NCI-H2029 (cell line): ENCODE data around the gene ZDHHC11.
"Not testable (repeated sequence)": the region's sequence is repeated elsewhere in the genome, so short reads cannot be mapped to it uniquely, and the experiment has no call there.

Source experiments
- DNase-seq: peaks from one replicate; lab custom pipeline; 2025; lab: John Stamatoyannopoulos, UW

The ZDHHC11 gene

DNA sequence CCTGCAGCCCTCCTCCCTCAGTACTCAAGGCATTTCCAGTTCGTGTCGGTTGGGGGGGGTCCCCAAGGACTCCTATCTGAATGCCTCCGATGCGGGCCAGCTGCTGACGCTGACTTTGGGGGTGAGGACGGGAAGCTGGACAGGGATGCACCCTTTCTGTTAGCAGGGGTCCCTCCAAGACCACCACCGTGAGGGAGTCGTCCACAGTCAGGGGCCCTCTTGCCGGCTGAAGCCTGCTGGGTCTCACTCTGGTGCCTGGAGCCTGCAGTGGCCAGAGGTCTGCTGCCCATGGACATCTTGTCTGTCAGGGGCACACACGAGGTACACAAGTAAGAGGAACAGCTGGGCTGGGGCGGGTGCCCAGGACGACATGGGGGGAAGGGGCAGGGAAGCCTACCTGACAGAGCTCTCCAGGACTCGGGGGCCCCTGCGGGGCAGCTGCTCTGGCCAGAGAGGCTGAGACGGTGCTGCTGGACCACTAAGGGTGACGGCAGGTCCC is 9.1 kb upstream of the ZDHHC11 start:
- DNase-seq: no peak

DNA sequence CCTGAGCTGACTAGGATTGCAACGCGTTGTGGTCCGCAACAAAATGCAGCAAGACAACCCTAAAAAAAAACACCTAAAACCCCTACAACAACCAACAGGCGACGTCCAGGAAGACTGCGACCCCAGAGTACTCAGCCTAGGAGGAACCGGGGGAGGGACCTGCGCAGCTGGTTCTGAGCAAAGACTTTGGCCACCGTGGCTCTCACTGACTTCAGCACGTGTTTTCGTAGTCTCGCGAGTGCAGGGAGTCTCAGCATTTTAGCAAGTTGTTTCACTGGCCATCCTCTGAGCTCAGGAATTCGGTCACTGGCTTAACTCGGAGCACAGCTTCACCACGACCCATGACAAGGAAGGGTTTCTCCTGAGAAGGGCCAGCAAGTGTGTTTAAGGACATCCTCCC is 8.6 kb upstream of the ZDHHC11 start:
- DNase-seq: no peak

DNA sequence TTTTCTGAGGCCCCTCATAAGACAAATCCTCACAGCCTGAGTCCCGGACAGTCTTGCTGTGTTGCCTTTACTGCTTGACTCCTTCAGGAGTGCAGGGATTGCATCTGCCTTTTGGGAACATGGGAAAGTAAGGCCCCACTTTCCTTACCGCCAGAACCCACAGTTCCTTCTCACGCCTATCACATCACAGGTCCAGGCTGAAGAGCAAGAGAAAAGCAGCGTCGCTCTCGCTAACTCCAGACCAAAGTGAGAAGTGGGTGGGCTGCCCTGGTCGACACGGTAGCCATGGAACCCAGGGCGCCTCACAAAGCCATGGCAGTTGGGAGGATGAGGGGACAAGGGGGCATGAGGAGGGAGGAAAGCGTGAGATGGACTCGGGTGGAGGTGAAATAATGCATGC is 7.9 kb upstream of the ZDHHC11 start:
- DNase-seq: no peak

DNA sequence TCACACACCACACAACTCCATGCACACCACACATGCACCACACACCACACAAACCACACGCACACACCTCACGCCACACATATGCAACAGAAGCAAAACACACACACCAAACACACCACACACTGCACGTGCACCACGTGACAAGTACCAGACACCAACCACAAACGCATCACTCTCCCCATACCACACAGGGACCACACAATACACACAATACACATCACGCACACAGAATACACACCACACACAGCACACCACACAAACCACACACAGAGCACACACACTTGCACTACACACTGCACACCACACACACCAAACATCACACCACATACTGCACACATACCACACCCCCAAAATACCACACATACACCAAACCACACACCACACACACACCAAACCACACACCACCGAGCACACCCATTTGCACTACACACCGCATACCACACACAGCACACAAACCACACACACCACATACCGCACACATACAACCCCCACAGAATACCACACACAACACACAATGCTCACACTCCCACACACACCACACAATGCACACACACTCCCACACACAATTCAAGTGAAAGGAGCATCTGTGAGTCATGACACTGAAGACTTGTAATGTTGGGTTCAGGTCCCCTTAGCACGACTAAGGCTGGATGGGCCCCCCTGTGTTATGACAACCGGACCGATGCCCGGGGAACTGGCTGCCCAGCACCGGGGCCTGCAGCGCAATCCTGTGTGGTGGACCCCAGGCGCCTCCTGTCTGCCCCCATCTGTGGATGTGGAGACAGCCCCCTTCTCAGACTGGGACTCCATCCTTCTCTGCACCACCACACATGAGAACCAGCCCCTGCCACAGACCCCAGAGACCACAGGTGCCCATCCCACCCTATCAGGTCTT is 6.0 kb upstream of the ZDHHC11 start:
- no peak for DNase-seq

DNA sequence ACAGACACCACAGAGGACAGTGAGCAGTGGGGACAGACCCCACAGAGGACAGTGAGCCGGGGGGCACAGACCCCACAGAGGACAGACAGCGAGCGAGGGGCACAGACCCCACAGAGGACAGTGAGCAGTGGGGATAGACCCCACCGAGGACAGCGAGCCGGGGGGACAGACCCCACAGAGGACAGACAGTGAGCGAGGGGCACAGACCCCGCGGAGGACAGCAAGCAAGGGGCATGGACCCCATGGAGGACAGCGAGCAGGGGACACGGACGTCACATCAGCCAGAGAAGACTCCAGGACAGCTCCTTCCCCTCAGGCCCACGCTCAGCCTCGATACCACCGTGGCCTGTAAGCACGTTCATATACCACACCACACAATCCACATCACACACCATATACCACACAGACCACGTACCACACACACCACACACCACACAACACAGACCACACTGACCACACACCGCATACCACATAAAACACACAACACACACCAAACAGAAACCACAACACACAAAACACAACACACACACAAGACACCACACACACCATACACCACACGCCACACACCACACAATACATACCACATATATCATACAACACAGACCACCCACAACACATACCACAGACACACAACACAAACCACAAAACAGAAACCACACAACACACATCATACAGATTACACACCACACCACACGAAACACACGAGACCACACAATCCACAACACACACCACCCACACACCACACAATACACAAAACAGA is 5.2 kb upstream of the ZDHHC11 start:
- DNase-seq: no peak

DNA sequence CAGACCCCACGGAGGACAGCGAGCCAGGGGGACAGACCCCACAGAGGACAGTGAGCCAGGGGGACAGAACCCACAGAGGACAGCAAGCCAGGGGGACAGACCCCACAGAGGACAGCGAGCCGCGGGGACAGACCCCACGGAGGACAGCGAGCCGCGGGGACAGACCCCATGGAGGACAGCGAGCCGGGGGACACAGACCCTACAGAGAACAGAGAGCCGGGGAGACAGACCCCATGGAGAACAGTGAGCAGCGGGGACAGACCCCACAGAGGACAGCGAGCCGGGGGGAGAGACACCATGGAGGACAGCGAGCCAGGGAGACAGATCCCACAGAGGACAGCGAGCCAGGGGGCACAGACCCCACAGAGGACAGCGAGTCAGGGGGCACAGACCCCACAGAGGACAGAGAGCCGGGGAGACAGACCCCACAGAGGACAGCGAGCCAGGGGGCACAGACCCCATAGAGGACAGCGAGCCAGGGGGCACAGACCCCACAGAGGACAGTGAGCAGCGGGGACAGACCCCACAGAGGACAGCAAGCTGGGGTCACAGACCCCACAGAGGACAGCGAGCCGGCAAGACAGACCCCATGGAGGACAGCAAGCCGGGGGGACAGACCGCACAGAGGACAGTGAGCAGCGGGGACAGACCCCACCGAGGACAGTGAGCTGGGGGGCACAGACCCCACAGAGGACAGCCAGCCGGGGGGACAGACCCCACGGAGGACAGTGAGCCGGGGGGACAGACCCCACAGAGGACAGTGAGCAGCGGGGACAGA is 4.4 kb upstream of the ZDHHC11 start:
- DNase-seq: no peak

DNA sequence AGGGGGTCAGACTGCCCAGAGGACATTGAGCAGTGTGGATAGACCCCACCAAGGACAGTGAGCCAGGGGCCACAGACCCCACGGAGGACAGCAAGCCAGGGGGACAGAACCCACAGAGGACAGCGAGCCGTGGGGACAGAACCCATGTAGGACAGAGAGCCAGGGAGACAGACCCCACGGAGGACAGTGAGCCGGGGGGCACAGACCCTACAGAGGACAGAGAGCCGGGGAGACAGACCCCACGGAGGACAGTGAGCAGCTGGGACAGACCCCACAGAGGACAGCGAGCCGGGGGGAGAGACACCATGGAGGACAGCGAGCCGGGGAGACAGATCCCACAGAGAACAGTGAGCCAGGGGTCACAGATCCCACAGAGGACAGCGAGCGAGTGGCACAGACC is 3.4 kb upstream of the ZDHHC11 start:
- DNase-seq: no peak

DNA sequence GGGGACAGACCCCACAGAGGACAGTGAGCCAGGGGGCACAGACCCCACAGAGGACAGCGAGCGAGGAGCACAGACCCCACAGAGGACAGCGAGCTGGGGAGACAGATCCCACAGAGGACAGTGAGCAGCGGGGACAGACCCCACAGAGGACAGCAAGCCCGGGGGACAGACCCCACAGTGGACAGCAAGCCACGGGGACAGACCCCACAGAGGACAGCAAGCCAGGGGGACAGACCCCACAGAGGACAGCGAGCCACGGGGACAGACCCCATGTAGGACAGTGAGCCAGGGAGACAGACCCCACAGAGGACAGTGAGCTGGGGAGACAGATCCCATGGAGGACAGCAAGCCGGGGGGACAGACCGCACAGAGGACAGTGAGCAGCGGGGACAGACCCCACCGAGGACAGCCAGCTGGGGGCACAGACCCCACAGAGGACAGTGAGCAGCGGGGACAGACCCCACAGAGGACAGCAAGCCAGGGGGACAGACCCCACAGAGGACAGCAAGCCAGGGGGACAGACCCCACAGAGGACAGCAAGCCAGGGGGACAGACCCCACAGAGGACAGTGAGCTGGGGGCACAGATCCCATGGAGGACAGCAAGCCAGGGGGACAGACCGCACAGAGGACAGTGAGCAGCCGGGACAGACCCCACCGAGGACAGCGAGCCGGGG is 2.8 kb upstream of the ZDHHC11 start:
- not testable (repeated sequence) for DNase-seq

DNA sequence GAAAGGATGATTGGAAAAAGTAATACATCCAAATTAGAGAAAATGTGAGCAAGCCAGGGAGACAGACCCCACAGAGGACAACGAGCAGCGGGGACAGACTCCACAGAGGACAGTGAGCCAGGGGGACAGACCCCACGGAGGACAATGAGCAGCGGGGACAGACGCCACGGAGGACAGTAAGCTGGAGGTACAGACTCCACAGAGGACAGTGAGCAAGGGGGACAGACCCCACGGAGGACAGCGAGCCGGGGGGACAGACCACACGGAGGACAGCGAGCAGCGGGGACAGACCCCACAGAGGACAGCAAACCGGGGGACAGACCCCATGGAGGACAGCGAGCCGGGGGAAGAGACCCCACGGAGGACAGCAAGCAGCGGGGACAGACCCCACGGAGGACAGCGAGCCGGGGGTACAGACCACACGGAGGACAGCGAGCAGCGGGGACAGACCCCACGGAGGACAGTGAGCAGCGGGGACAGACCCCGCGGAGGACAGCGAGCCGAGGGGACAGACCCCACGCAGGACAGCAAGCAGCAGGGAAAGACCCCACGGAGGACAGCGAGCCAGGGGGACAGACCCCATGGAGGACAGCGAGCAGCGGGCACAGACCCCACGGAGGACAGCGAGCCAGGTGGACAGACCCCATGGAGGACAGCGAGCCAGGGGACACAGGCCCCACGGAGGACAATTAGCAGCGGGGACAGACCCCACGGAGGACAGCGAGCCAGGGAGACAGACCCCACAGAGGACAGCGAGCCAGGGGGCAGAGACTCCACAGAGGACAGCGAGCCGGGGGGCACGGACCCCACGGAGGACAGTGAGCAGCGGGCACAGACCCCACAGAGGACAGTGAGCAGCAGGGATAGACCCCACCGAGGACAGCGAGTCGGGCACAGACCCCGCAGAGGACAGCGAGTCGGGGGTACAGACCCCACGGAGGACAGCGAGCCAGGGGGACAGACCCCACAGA is 1.9 kb upstream of the ZDHHC11 start:
- no peak for DNase-seq

DNA sequence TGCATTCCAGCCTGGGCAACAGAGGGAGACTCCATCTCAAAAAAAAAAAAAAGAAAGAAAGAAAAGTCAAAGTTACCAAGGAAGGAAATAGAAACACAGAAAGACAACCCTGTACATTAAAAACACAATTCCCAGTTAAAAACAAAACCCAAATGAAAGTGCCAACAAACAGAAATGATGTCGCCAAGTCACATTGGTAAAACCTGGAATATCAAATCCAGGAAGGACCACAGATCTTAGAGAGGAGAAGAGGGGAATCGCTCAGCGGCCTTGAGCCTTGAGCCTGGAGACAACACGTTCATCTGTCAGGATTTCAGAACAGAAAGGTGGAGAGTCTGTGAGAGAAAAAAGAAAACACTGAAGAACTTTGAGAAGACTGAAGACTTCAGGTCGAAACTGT is 1.2 kb upstream of the ZDHHC11 start:
- no peak for DNase-seq

DNA sequence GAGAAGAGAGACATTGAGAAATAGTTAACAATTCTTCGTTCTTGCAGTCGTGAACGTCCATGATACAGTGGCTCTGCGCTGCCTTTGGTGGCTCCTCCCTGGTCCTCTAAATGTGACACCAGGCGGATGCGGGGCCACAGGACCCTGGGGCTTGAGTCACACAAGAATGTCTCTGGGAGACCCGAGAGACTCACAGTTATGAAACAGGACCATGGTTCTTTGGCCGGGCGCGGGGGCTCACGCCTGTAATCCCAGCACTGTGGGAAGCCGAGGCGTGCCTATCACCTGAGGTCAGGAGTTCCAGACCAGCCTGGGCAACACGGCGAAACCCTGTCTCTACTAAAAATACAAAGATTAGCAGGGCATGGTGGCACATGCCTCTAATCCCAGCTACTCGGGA is 767 bp upstream of the ZDHHC11 start:
- DNase-seq: no peak

DNA sequence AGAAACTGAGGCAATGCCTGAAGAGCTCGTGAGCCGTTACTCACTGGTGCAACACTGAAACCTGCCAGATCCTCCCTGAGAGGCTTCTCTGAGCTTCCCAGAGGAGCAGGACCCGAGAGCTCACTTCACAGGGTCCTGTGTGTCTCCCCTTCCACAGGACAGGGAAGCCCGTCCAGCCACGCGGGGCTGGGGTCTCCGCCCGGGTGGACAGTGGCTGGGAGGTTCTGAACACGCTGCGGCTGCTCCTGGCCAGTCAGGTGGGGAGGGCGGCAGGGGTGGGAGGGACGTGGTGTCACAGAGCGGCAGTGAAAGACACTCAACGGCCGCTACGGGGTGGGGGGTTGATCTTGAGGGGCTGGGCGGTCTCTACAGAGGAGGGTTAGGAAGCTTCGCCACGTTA is 290 bp upstream of the ZDHHC11 start:
- DNase-seq: no peak

DNA sequence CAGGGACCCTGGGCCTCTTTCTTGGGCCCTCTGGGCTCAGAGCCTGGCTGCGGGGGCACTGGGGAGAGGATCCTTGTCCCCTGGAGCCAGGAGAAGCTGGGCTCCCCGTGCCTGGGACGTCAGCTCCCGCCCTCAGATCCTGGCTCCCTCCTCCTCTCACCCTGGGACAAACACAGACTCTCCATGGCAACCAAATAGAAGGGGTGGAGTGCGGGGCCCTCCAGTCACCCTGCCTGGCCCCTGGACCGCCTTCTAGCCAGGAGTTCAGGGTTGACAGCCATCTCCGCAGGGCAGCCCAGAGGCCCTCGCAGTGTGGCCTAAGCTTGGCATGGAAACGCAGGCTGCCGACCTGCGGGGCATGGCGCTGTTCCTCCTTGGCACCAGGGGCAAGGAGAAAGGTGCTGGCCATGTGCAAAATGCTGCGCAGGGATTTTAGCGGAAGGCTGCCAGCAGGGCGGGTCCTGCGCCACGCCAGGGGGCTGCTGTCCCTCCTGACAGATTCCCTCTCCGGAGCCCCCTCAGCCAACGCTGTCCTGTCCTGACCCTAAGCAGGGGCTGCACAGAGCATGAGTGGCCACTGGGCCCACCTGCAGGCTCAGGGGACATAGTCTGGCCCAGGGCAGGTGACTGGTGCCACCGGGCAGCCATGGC is 1.0 kb downstream of the ZDHHC11 start:
- no peak for DNase-seq

DNA sequence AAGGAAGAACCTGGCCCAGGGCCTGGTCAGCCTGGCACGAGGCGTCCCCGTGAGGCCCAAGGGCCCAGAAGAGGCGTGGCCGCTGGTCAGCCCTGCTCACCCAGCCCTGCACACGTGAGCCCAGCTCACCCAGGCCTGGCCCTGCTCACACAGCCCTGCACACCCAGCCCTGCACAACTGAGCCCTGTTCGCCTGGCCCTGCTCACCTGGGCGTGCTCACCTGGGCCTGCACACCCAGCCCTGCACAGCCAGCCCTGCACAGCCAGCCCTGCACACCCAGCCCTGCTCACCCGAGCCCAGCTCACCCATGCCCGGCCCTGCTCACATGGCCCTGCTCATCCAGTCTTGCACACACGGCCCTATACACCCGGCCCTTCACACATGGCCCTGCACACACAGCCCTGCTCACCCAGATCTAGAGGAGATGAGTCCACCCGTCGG is 2.1 kb downstream of the ZDHHC11 start:
- no peak for DNase-seq

DNA sequence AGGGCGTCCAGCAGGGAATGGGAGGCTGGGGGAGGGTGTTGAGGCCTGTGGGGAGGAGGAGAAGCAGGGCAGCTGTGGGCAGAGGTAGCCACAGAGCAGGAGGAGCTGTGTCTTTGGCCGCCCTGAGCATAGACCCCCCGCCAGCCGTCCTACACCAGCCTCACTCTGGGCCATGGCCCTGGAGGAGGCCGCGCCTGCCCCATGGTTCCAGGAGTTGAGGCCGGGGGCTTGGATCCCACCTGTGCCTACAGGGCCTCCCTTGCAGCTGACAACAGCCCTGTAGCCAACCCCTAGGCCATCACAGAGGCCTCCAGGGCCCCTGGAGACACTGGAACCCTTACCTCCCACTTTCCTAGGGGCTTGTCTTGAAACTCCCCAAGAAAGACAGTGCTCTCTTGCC is 3.0 kb downstream of the ZDHHC11 start:
- DNase-seq: not testable (repeated sequence)

DNA sequence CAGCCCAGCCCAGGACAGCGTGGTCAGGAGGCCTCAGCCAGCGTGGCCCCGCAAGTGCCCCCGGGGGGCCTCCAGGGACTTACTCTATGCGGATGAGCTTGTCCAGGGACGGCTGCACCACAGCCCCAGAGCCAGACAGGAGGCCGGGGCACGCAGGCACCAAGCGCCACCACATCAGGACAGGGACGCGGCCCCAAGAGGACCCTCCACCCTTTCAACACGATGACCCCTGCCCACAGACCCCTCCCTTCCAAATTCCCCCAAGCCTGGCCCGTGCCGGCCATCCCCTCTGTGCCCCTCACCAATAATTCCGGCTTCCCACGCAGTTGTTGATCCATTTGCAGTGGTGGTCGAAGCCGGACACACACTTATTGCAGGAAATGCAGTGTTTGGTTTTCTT is 3.6 kb downstream of the ZDHHC11 start:
- DNase-seq: not testable (repeated sequence)

DNA sequence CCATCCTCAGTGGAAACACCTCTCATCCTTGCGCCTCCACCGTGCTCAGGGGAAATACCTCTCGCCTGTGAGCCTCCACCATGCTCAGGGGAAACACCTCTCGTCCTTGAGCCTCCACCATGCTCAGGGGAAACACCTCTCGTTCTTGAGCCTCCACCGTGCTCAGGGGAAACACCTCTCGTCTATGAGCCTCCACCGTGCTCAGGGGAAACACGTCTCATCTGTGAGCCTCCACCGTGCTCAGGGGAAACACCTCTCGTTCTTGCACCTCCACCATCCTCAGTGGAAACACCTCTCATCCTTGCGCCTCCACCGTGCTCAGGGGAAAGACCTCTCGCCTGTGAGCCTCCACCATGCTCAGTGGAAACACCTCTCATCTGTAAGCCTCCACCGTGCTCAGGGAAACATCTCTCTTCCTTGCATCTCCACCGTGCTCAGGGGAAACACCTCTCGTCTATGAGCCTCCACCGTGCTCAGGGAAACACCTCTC is 4.1 kb downstream of the ZDHHC11 start:
- DNase-seq: not testable (repeated sequence)

DNA sequence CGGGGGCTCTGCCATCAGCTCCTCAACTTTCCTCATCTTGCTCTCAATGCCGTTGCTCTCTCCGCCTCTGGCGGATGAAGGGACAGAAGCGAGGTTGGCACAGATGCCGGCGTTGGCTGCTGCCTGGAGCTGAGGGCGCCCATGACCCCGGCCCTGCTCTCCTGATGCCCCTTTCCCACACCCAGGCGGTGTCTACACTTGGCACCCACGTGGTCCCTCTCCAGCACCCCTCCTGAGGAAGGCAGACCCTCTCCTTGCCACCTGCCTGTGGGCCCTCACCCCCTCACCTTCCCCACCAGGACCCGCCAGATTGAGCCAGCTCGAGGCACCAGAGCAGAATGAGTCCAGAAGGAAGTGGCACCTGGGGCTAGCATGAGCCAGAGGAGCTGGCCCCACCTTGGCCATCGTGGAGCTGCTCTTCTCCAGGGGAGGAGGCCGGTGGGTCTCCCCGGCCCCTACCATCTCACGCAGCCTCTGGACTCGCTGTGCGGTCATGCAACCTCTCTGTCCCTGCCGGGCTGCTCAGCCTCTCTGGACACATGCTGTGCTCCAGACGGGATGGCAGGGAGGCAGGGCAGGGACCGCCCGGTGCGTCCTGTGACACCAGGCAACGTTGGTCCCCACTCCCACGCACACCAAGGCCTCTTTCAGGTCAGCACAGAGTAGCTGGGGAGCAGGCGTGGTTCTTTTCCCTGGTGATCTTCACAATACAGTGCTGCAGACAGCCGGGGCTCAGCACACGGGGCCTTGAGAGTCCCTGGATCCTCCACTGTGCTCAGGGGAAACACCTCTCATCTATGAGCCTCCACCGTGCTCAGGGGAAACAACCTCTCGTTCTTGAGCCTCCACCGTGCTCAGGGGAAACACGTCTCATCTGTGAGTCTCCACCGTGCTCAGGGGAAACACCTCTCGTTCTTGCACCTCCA is 4.8 kb downstream of the ZDHHC11 start:
- not testable (repeated sequence) for DNase-seq
